ENCODE measurements around the gene CEP131.

Gene CEP131

DNA sequence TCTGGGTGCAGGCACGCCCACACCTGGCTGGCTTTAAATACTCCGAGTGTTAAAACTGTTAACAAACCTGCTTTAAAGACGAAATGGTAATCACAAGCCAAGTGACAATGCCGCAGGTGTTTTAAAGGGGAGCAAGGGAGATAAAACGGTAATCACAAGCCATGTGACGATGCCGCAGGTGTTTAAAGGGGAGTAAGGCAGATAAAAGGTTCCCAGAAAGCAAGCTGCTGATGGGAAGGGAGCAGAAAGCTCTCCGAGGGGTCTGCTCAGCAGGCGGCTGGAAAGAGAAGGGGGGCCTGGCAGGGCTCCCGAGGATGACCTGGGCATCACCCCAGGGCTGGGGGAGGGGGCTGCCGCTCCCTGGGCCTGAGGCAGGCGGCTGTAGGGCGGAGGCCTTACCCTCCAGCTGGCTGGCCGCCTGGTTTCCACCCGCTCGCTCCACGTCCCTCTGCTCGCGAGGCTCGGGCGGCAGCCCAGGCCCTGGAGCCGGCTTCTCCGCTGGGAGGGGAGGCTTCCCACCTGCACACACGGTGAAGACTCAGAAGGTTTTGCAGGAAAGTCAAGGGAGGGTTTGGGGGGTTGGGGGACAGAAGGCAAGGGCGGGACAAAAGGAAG is 28.4 kb upstream of the CEP131 start:
- DNase-seq = no peak

DNA sequence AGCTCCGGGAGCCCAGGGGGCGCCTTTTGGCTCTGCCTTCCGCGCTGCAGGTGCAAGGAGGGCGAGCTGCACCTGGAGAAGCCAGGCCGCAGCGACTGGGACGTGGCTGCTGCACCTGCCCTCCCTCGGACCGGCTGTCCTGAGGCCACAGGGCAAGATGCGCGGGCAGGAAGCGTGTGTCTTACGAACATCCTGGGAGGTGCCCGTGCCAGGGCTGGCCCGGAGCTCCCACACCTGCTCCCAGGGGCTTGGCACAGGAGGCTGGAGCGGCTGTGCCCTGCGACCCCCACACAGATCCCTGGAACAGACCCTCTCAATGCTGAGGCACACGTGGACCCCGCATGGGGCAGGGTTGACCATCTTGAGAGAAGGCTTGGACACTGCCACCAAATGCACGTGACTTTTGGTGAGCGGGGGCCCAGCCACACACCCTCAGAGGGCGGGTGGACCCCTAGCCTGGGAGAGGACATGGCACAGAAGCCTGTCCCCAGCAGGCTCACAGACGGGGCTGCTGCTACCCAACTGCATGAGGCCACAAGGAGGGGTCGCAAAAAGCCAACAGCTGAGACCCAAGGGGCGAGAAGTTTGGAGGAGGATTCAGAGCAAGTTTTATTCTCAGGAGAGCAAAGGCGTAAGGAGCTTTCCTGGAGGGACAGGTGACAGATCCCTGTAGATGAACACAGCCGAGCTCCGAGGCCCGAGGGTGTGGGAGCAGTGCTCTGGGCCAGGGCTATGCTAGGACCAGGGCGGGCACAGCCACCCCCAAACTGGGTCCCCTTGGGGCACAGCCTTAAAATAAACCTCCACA is 27.7 kb upstream of the CEP131 start:
- no peak for DNase-seq

DNA sequence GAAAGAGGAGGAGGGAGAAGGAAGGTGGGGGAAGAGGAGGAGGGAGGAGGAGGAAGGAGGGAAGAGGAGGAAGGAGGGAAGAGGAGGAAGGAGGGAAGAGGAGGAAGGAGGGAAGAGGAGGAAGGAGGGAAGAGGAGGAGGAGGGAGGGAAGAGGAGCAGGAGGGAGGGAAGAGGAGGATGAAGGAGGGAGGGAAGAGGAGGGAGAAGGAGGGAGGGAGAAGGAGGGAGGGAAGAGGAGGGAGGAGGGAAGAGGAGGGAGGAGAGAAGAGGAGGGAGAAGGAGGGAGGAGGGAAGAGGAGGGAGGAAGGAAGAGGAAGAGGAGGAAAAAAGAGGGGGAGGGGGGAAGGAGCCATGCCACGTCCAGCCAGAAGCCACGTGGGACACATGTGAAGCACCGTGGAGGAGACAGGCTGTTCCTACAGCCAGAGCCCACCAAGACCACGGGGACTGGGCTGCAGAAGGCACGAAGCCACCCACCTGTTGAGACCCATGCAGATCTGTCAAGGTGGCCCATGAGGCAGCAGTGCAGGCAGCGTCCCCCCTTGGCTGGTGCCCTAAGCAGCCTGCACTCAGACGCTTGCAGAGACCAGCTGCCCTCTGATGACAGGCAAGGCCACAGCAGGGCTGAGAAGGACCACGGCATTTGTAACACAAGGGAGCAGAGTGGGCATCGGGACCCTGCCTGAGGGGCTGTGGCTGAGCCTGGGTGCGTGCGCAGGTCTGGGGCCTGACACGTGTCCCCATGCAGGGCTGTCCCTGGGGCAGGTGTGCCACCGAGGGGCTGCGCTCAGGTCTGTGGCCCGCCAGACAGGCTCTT is 26.7 kb upstream of the CEP131 start:
- DNase-seq = no peak

DNA sequence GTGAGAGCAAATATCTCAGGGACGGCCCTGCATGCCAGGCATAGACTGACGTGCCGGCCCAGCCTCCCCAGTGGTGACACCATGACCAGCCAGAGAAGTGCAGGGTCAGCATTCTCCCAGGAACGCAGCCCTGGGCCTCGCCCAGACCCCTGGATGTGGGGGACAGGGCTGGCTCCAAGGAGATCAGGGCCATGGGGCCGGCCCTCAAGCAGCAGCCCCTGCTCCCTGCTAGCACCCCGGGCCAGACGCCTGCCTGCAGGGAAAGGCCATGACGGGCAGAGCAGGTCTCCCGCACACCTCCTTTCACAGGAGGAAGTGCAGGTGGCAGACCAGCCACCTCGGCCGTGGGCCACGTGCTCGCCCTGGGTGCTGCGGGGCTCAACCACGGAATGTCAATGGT is 25.9 kb upstream of the CEP131 start:
- DNase-seq = no peak

DNA sequence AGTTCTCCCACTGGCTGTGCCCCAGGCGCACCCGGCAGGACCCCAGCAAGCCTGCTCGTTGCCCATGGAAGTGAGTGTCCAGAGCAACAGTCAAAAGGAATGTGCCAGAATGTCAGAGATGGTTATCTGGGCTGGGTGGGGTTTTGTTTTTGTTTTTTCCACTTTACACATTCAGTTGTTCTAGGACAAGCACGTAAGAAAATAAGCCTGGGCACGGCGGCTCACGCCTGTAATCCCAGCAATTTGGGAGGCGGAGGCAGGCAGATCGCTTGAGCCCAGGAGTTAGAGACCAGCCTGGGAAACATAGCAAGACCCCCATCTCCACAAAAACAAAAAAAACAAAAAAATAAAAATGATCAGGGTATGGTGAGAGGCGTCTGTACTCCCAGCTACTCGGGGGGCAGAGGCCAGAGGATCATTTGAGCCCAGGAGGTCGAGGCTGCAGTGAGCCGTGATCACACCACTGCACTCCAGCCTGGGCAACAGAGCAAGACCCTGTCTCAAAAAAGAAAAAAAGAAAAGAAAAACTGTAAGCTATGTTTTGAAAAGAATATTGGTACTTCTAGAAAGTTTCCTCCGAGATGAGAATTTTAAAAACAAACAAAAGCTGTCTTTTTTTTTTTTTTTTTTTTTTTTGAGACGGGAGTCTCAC is 24.7 kb upstream of the CEP131 start:
- DNase-seq = no peak

DNA sequence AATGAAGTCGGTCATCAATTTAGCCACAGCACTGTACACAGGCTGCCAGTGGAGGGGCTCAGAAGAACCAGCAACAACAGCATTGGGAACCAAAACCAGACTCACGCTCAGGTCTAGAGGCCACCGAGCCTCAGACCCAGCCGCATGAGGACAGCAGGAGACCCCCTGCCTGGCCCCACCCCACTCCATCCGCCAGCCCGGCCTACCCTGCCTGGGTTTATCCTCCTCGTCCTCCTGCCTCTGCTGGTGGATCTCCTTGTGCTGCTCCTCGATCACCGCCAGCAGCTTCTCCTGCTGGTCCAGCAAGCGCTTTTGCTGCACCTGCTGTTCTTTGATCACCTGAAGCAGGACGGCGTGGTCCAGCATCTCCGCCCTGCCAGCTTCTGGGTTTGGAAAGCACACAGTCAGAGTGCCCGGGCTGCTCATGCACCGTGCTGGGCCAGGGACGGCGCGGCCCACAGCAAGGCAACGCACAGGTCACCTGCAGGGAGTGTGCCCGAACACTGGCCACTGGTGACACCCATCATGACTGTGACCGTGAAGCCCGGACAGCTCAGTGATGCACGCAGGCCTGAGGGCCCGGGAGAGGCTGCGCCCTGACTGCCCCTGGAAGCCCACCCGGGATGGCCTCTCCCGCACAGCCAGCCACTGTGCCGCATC is 24.0 kb upstream of the CEP131 start:
- DNase-seq = no peak

DNA sequence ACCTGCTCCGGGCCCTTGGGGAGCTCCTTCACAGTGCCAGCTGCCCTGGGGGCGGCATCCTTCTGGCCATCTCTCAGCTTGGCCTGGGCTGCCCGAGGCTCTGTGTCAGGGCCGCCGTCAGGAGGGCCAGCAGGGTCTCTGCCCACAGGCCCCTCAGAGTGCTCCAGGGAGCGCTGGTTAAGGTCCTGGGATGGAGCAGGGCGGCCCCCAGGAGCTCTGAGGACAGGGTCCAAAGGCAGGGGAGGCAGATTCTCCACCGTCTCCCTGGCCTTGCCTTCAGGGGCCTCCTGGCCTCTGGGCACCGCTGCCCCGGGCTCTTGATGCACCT is 23.5 kb upstream of the CEP131 start:
- DNase-seq = no peak

DNA sequence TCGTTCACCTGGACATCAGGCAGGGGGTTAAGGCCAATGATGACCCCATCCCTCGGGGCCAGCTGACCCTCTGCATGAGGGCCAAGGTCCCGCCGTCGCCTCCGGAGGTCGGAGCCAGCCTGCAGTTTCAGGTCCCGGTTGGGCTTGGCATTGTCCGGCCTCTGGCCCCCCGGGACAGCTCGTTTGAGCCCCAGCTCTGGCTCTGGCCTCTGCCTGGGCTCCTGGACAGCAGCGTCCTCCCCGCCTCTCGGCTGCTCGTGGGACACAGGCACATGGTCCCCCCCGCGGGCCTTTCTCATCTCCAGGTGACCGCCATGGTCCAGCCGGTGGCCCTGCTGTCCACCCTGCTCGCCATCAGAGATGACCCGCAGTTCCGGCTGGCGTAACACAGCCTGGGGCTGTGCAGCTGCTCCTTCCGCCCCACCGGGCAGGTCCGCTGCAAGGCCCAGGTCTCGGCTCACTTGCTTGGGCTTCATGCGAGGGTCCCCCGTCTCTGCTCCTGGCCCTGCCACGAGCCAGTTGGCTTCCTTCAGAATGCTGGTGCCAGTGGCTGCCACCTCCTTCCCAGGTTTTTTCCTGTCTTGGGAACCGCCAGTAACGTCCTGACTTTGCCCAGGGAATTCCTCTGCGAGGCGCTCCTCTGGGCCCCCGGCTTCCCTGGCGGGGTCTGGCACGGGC is 23.0 kb upstream of the CEP131 start:
- DNase-seq = no peak

DNA sequence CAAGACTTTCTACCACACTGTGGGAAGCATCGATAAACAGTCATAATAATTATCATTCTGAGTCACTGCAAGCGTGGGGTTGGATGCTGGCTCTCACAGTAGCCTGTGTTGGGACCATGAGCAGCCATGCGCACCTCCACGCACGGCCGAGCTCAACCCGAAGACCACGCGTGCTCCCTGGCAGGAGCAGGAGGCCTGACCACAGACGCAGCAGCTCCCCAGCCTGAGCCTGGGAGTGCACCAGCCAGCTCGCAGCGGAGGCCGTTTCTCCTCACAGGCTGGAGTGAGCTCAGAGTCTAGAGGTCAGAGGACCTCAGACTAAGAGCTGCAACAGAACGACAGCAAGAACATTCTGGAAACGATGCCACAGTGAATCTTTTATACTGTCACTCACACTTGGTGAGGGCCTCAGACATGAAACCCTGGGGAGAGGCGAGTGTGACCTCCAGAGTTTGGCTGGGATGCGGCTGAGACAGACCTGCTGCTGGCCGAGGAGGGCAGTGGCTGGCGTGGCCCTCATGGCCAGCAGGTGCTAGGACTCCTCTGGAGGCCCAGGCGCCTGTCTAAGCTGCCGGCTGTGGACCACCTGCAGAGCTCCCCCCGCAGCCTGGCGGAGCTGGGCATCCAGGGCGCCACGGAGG is 22.4 kb upstream of the CEP131 start:
- no peak for DNase-seq

DNA sequence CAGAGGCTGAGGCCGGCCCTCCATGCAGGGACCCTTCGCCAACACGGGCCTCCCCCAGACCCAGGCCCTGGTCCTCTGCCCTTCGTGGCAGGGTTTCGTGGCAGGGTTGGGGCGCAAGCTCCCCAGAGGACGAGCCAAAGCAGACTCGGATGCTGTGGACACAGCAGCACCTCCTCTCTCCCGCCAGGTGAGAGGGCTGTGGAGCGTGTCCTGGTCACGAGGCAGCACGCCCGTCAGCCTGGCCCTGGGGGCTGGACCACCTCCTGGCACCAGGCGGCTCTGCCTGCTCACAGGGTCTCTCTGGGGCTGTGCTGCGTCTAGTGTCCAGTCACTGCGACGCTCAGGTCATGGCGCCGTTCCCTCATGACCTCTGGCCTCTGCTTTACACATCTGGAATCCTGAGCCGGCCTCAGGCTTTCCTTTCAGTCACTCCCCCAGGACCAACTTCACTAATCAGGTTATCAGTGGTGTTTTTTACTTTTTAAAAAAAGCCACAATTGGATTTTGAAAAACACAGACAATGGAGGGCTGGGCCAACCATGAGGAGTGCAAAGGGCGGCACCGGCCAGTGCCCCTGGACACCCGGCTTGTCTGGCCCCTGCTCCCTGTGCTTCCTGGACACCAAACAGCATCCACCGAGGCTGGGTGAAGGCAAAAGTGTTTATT is 21.7 kb upstream of the CEP131 start:
- DNase-seq = no peak

DNA sequence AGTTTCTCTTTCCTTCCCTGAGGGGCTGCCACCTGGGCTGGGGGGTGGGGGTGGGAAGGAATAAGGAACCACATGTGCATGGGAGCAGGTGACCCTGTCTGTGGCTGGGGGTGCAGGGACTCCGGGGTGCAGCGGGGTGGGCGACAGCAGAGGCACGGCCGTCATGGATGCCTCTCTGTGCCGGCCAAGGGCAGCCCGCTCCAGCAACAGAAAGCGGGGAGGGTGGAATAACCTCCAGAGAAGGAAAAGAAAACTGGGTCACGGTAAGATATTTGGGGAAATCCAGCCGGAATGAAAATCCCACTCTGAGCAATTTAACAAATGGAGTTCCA is 20.5 kb upstream of the CEP131 start:
- DNase-seq = no peak

DNA sequence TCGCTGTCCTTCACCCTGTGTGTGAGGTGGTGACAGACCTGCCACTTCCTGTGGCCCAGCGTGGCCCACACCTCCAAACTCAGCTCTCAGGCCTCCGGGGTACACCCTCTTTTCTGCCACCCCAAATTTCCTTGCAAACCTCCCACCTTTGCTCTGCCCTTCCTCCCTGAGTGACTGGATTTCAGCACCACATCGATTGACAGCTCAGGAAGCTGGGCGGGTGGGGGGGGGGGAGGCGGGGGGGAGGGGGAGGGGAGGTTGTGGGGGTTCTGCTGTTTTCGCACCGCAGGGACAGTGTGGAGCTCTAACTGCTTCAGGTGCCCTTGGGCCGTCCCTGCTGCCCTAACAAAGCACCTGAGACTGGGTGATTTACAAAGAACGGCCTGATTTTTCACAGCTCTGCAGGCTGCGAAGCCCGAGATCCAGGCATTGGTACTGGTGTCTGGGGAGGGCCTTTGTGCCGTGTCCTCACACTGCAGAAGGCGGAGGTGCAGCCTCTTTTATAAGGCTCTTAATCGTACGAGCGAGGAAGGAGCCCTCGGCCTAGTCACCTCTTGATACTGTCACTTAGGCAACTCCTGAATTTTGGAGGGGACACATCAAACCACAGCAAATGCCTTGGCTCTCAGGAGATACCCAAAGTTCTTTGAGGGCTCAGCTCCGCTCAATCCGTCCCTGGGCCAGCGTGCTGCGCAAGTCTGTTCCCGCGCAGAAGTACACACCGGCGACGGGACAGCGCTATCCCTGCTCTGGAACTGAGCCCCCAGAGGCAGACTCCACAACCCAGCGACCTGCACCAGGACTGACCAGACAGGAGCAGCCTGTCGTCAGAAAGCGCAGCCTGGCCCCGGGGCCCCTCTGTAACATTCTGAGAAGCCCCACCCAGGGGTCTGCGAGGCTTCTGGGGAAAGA is 19.9 kb upstream of the CEP131 start:
- no peak for DNase-seq

DNA sequence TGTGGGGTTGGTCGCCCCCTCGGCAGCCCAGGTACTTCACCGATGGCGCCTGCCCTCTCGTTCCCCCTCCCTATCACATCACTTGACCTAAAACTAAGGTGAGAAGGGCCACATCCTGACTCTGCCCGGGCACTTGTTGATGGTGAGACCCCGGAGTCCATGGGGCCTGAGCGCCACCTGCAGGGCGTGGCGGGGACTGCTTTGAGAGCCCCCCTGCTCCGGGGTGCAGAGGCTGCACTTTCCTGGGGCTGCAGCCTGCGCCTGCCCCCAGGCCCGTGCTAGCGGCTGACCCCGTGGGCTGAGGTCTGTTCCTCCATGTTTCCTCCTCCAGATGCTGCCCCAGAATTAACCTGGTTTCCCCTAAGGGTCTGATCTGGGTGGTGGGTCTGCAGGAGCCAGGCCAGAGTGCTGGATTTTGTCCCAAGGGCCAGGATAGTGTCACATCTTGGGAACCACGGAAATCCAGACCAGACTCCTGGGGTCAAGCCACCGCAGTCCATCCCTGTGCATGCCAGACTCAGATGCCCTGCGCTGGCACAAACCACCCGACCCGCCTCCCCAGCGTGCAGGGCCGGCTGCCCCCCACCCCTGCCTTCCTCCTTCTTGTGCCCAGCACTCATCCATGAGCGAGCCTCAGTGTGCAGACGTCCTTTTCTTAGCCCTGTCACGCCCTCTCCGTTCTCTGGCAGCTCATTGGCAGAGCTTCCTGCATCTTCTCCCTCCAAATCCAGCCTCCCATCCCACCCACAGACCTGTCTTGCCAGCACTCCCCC is 19.1 kb upstream of the CEP131 start:
- peak; percentile 91 for DNase-seq

DNA sequence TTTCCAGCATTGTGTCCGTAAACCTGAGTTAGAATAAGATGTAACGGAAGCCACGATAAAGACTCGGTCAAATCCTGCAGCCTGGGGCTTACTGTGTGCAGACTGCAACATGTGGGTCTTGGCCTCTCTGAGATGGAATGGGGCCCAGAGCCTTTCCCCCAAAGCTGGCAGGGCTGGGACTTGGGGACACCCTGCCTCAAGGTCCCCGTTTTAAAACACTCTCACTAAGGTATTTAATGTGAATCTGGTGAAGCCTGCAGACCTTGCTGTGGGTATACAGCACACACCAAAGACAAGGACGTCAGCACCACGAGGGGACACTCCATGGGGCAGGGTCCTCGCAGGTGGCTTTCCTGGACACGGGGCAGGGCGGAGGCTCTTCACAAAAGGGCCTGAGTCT is 18.4 kb upstream of the CEP131 start:
- no peak for DNase-seq

DNA sequence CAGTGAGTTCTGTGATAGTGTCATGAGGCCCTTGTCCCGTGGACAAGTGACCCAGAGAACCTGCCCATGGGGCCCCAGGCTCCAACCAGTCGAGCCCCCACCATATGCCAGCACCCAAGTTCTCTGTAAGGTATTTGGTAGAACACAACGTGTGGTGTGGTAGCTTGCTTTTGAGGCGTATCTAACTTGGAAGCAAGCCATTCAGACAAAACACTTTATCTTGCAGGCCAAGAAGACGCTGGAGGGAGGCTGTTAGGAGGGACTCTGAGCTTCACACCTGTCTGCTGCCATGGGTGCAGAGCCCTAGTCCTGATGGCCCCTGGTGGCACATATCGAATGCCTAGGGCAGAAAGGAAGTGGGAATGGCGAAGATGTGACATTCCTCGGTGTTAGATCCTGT is 18.0 kb upstream of the CEP131 start:
- no peak for DNase-seq

DNA sequence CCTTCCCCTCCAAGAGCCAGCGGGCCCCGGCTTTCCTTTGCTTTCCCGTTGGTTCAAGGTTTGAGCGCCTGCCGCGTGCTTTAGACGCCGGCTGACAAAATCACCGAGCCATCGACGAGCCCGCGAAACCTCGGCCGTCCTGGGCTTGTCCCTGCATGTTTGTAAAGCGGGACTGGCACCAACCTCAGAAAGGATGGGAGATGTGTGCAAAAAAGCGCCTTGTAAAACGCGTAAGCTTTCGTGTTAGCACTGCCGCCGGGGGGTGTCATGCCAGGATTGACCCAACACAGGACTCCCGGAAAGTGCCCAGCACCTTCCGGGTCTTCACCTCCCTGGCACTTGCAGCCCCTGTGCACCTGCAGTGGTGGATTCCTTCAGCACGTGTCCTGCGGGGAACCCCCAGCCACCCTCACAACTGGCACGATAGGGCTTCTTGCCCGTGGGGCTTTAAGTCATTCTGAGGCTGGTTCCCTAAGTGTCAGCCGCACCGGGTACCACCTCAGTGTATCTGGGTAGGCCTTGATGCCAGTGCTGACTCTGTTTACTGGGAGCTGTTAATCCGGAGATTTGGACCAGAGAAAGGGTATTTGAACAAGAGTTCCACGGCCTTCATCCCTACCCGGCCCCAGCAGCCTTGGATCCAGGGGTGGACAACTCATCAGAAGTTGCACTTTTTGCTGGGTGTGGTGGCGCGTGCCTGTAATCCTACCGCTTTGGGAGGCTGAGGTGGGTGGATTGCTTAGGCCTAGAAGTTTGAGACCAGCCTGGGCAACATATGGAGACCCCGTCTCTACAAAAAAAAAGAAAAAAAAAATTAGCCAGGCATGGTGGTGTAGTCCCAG is 17.2 kb upstream of the CEP131 start:
- DNase-seq = peak; percentile 77

DNA sequence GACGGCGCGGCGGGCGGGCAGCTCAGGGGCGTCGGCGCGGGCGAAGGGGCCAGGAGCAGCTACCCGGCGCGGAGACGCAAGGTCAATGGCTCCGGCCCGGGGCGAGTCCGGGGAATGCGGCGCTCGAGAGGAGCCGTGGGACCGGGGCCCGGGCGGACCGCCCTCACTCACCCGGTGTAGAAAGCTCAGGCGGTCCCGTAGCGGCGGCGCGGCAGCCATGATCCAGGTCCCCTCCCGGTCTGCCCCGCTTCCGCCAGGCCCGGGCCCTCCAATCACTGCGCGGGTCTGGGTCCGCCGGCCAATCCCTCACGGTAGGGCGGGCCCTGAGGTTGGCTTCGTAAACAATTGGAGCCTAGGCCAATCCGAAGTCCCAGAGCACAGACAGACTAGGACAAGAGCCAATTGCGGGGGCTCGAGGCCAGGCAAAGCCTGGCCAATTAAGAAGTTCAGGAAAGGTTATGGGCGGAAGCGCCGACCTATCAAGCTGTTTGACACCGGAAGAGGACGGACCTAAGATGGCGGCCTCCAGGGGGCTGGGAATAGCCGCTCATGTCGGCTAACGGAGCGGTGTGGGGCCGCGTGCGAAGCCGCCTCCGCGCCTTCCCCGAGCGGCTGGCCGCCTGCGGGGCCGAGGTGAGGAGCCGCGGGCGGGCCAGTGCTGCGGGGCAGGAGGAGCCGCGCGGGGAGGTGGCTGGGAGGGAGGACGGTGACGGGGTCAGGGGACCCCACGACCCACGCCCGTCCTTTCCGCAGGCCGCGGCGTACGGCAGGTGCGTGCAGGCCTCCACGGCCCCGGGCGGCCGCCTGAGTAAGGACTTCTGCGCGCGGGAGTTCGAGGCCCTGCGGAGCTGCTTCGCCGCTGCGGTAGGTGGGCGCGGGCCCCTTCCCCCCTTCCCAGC is 16.3 kb upstream of the CEP131 start, which contains the start of the genes NDUFAF8 and TEPSIN:
NDUFAF8 (plus strand) TSS at position 504 of the 899 bp plus-strand sequence; CDS start at position 550, 46 bp downstream.
TEPSIN (minus strand) TSS at position 241 of the 899 bp plus-strand sequence; CDS start at position 219, 22 bp downstream.
- DNase-seq = peak; percentile 94

All from activated CD8-positive, alpha-beta memory T cell treated with anti-CD3 and anti-CD28 coated beads, Interleukin-2, amount 50 U/mL, for 48 hours (primary cell).